Effector memory CD4-positive, alpha-beta T cell (primary cell): ENCODE data around the gene IL21R.

Experiments used
- DNase-seq, 3 donors: peaks; one replicate each; pipeline ENCODE4 v3.0.0-alpha.2; 2020
- H3K27ac ChIP-seq: 2 replicates; pipeline ENCODE4 v1.7.0; 2013; ENCODE audit warnings: mild to moderate bottlenecking, low read length, moderate library complexity; ENCODE audit not compliant: insufficient read depth, poor library complexity, severe bottlenecking
- H3K27me3 ChIP-seq: replicated peaks from 2 replicates; pipeline ENCODE4 v1.7.0; 2013; ENCODE audit warnings: mild to moderate bottlenecking, low read length; ENCODE audit not compliant: insufficient read depth, control insufficient read depth, poor library complexity, severe bottlenecking
- H3K36me3 ChIP-seq: 2 replicates; pipeline ENCODE4 v1.7.0; 2013; ENCODE audit warnings: mild to moderate bottlenecking, low read length, moderate library complexity; ENCODE audit not compliant: control insufficient read depth, insufficient read depth
- H3K4me1 ChIP-seq: 2 replicates; pipeline ENCODE4 v1.7.0; 2013; ENCODE audit warnings: low read length, mild to moderate bottlenecking; ENCODE audit not compliant: control insufficient read depth, insufficient read depth, poor library complexity, severe bottlenecking
- H3K4me3 ChIP-seq: 2 replicates; pipeline ENCODE4 v1.7.0; 2013; ENCODE audit warnings: low read length, low read depth, mild to moderate bottlenecking; ENCODE audit not compliant: insufficient read depth, poor library complexity, severe bottlenecking
- H3K9me3 ChIP-seq: 2 replicates; pipeline ENCODE4 v1.7.0; 2013; ENCODE audit warnings: mild to moderate bottlenecking, low read length, moderate library complexity; ENCODE audit not compliant: control insufficient read depth

IL21R gene

GRCh38 chr16:27441998-27442397 lies 40.0 kb downstream of the IL21R start:
- H3K36me3 ChIP-seq = peaks cover 81% of the 10 kb centered on the region
- H3K27ac ChIP-seq = no peak overlapping the region
- H3K4me3 ChIP-seq = no peak overlapping the region
- H3K9me3 ChIP-seq = peaks cover 8% of the 10 kb centered on the region
- H3K4me1 ChIP-seq = peaks cover 16% of the 10 kb centered on the region
- H3K27me3 ChIP-seq = no peaks in the 10 kb centered on the region
- no peak for DNase-seq

- peaks cover 25% of the 10 kb centered on the region for H3K4me1 ChIP-seq
- peaks cover 8% of the 10 kb centered on the region for H3K9me3 ChIP-seq
- H3K36me3 ChIP-seq = peaks cover 75% of the 10 kb centered on the region
- no peak overlapping the region for H3K4me3 ChIP-seq
- DNase-seq = no peak
- no peaks in the 10 kb centered on the region for H3K27me3 ChIP-seq
- H3K27ac ChIP-seq = no peak overlapping the region
Observed at GRCh38 chr16:27444015-27444414, 42.0 kb downstream of the IL21R start.

- no peak for DNase-seq
- Histone ChIP-seq H3K4me3 (no peak overlapping the region), H3K4me1 (peaks cover 29% of the 10 kb centered on the region), H3K27me3 (no peaks in the 10 kb centered on the region), H3K27ac (no peak overlapping the region), H3K36me3 (peaks cover 73% of the 10 kb centered on the region), H3K9me3 (peaks cover 8% of the 10 kb centered on the region)
Observed at GRCh38 chr16:27444470-27444869, 42.5 kb downstream of the IL21R start.

- Histone ChIP-seq H3K4me1 (peaks cover 41% of the 10 kb centered on the region), H3K27ac (peak overlapping the region; percentile 34), H3K9me3 (peaks cover 8% of the 10 kb centered on the region), H3K27me3 (no peaks in the 10 kb centered on the region), H3K4me3 (no peak overlapping the region), H3K36me3 (peaks cover 65% of the 10 kb centered on the region)
- no peak for DNase-seq
Observed at GRCh38 chr16:27445502-27446175, 43.7 kb downstream of the IL21R start.

- Histone ChIP-seq H3K4me1 (peaks cover 47% of the 10 kb centered on the region), H3K9me3 (peaks cover 8% of the 10 kb centered on the region), H3K36me3 (peaks cover 55% of the 10 kb centered on the region), H3K27ac (peak overlapping the region; percentile 58), H3K27me3 (no peaks in the 10 kb centered on the region), H3K4me3 (no peak overlapping the region)
- DNase-seq = peak; percentile 68 to 84 (median 82)
Observed at GRCh38 chr16:27446721-27447120, 44.7 kb downstream of the IL21R start.

- peaks cover 54% of the 10 kb centered on the region for H3K36me3 ChIP-seq
Observed at GRCh38 chr16:27447301-27447700, 45.3 kb downstream of the IL21R start.

GRCh38 chr16:27448532-27449433 lies 46.8 kb downstream of the IL21R start:
- Histone ChIP-seq H3K36me3 (peaks cover 41% of the 10 kb centered on the region), H3K4me3 (no peak overlapping the region), H3K27me3 (no peaks in the 10 kb centered on the region), H3K4me1 (peaks cover 47% of the 10 kb centered on the region), H3K27ac (peak overlapping the region; percentile 59), H3K9me3 (peaks cover 8% of the 10 kb centered on the region)
- DNase-seq = no peak

More at GRCh38 chr16:27447301-27447700, 45.3 kb downstream of the IL21R start:
- DNase-seq = no peak
- Histone ChIP-seq H3K4me1 (peaks cover 47% of the 10 kb centered on the region), H3K4me3 (no peak overlapping the region), H3K27me3 (no peaks in the 10 kb centered on the region), H3K9me3 (peaks cover 8% of the 10 kb centered on the region), H3K27ac (peak overlapping the region; percentile 58)

GRCh38 chr16:27449434-27450195 lies 47.6 kb downstream of the IL21R start:
- H3K27me3 ChIP-seq = no peaks in the 10 kb centered on the region
- DNase-seq = peak; percentile 59 to 86 (median 83)
- peaks cover 47% of the 10 kb centered on the region for H3K4me1 ChIP-seq
- peaks cover 33% of the 10 kb centered on the region for H3K36me3 ChIP-seq
- peak overlapping the region; percentile 59 for H3K27ac ChIP-seq
- H3K9me3 ChIP-seq = peaks cover 5% of the 10 kb centered on the region
- no peak overlapping the region for H3K4me3 ChIP-seq

- no peak overlapping the region for H3K4me3 ChIP-seq
- no peaks in the 10 kb centered on the region for H3K9me3 ChIP-seq
- DNase-seq = no peak
- no peaks in the 10 kb centered on the region for H3K27me3 ChIP-seq
- peak overlapping the region; percentile 57 for H3K27ac ChIP-seq
- H3K4me1 ChIP-seq = peaks cover 47% of the 10 kb centered on the region
- H3K36me3 ChIP-seq = peaks cover 27% of the 10 kb centered on the region
Observed at GRCh38 chr16:27450196-27450549, 48.2 kb downstream of the IL21R start.
